ENCODE measurements around the gene VAPB.

DNA sequence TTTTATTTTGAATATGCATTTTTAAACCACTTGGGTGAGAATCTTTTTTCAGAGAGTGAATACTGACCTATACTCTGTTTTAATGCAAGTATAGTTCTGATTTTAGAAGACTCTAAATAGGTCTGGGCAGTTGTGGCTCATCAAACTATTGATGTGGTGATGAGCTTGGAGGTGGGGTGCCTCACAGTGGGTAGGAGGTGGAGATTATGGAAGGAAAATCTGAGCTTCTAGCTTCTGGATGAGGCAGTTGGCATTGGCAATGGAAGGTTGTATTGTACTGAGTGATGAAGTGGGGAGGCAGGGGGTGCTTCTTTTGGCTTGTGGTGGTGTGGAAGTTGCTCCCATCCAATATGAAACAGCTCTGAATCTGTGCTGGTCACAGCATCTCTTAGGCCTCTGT is 52.7 kb downstream of the VAPB start:
- TF ChIP-seq HDGF (IDR thresholded peaks at IDR 0.05; ENCODE audit: borderline replicate concordance) (no peak), SP1 (IDR thresholded peaks at IDR 0.05) (no peak), FOXA1 (IDR thresholded peaks at IDR 0.05) (no peak), NFRKB (IDR thresholded peaks at IDR 0.05) (no peak), ELF4 (IDR thresholded peaks at IDR 0.05) (no peak), FOXK2 (IDR thresholded peaks at IDR 0.05) (no peak), CTBP1 (IDR thresholded peaks at IDR 0.05; ENCODE audit: borderline replicate concordance) (no peak), SUZ12 (IDR thresholded peaks at IDR 0.05) (no peak), ARNT (IDR thresholded peaks at IDR 0.05) (no peak), BHLHE40 (IDR thresholded peaks at IDR 0.05; ENCODE audit: borderline replicate concordance) (no peak), ZNF384 (IDR thresholded peaks at IDR 0.05) (no peak), LEF1 (IDR thresholded peaks at IDR 0.05; ENCODE audit: borderline replicate concordance) (no peak)
